ENCODE measurements around the gene GALNT9. TPM values are rescaled to one million over a fixed set of nuclear protein-coding genes. Genes with fewer than 3 reads are reported as not detected.

GALNT9 gene
- polyA plus RNA-seq, 1 of the 3 experiments (the other 2 are of a cell fraction) = not detected

DNA sequence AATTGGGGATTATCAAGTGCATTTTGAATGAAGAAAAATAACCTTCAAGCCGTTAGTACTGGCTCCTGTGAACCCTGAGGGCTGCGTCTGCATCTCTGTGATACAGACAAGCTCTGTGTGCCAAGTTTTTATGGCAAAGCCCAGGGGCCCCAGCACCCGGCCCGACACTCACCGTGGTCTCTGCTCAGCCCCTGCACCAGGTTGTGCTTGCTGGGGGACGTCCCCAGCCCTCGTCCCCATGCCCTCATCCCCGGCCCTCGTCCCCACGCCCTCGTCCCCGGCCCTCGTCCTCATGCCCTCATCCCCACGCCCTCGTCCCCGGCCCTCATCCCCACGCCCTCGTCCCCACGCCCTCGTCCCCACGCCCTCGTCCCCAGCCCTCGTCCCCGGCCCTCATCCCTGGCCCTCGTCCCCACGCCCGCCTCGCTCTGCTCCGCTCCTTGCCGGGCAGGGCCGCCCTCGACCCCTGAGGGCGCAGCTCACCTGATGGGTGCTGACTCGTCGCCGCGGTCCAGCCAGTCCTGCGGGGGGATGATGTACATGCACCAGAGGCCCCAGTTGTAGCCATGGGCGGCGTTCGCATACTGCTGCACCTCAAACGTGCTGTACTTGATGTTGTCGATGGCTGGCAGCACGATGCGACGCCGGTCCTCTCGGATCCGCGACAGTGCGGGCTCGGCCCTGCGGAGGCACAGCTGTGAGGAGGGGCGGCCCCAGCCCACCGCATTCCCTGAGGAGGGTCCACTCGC, 72.0 kb downstream of the GALNT9 start:
- POLR2A ChIA-PET = interaction anchor here (1.1 kb wide), 1 partner anchor 13 kb away, joined by 3 read pairs; no protein-coding TSS in a partner anchor
- Histone ChIP-seq H4K20me1 (ENCODE audit: insufficient read depth) (no peaks in the 10 kb centered on the region), H3K4me3 (ENCODE audit: low read depth in 2 of 2, low read length in 1 of 2) (no peak overlapping the region), H3K9ac (no peak overlapping the region), H3K27me3 (ENCODE audit: insufficient read depth) (peaks cover 72% of the 10 kb centered on the region), H3K4me1 (ENCODE audit: control insufficient read depth in 1 of 2, insufficient read depth in 2 of 2, low read depth in 1 of 2, low read length in 1 of 2) (peaks cover 0 to 3% of the 10 kb centered on the region in 2 experiments; a peak in 1 of 4 replicates), H3K9me3 (no peaks in the 10 kb centered on the region), H3F3A (replicated peaks; ENCODE audit: insufficient read depth) (no peaks in the 10 kb centered on the region), H3K4me2 (no peak overlapping the region), H3K27ac (ENCODE audit: low read depth in 2 of 2, low read length in 1 of 2) (no peak overlapping the region), H2AFZ (ENCODE audit: low read depth) (no peak overlapping the region), H3K79me2 (ENCODE audit: insufficient read depth) (no peaks in the 10 kb centered on the region), H3K9me2 (no peaks in the 10 kb centered on the region), H3K36me3 (replicated peaks in 1 of 2; ENCODE audit: control insufficient read depth in 1 of 2, insufficient read depth in 2 of 2, low read length in 1 of 2) (no peaks in the 10 kb centered on the region)
- 47% methylated on average over 28 of the region's 56 CpGs for WGBS (ENCODE audit: low lambda C conversion rate)
- no peak for DNase-seq
- no peak for TF ChIP-seq PBX3 (IDR thresholded peaks at IDR 0.05)
- TF ChIP-seq, protein P1, sequence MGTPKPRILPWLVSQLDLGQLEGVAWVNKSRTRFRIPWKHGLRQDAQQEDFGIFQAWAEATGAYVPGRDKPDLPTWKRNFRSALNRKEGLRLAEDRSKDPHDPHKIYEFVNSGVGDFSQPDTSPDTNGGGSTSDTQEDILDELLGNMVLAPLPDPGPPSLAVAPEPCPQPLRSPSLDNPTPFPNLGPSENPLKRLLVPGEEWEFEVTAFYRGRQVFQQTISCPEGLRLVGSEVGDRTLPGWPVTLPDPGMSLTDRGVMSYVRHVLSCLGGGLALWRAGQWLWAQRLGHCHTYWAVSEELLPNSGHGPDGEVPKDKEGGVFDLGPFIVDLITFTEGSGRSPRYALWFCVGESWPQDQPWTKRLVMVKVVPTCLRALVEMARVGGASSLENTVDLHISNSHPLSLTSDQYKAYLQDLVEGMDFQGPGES (IDR thresholded peaks at IDR 0.05; ENCODE audit: low read depth, low read length) = no peak
- TF ChIP-seq FOSL2 (IDR thresholded peaks at IDR 0.05; ENCODE audit: borderline replicate concordance, low read depth) = no peak
- no peak for TF ChIP-seq MEF2A (IDR thresholded peaks at IDR 0.05; ENCODE audit: borderline replicate concordance, low read depth)
- TF ChIP-seq NFIC (IDR thresholded peaks at IDR 0.05; ENCODE audit: borderline replicate concordance) = no peak
- TF ChIP-seq, protein P2, sequence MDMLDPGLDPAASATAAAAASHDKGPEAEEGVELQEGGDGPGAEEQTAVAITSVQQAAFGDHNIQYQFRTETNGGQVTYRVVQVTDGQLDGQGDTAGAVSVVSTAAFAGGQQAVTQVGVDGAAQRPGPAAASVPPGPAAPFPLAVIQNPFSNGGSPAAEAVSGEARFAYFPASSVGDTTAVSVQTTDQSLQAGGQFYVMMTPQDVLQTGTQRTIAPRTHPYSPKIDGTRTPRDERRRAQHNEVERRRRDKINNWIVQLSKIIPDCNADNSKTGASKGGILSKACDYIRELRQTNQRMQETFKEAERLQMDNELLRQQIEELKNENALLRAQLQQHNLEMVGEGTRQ (IDR thresholded peaks at IDR 0.05; ENCODE audit: borderline replicate concordance, low read depth, low read length) = no peak
- TF ChIP-seq GABPA (IDR thresholded peaks at IDR 0.05; ENCODE audit: low read depth) = no peak
- TF ChIP-seq, protein P3, sequence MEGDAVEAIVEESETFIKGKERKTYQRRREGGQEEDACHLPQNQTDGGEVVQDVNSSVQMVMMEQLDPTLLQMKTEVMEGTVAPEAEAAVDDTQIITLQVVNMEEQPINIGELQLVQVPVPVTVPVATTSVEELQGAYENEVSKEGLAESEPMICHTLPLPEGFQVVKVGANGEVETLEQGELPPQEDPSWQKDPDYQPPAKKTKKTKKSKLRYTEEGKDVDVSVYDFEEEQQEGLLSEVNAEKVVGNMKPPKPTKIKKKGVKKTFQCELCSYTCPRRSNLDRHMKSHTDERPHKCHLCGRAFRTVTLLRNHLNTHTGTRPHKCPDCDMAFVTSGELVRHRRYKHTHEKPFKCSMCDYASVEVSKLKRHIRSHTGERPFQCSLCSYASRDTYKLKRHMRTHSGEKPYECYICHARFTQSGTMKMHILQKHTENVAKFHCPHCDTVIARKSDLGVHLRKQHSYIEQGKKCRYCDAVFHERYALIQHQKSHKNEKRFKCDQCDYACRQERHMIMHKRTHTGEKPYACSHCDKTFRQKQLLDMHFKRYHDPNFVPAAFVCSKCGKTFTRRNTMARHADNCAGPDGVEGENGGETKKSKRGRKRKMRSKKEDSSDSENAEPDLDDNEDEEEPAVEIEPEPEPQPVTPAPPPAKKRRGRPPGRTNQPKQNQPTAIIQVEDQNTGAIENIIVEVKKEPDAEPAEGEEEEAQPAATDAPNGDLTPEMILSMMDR (IDR thresholded peaks at IDR 0.05) = no peak
- no peak for TF ChIP-seq MXI1 (IDR thresholded peaks at IDR 0.05; ENCODE audit: low read depth, low read length)
- no peak for TF ChIP-seq CHD2 (IDR thresholded peaks at IDR 0.05; ENCODE audit: low read length, partially characterized antibody)
- no peak for TF ChIP-seq TEAD4 (IDR thresholded peaks at IDR 0.05; ENCODE audit: borderline replicate concordance, insufficient read depth)
- TF ChIP-seq FOXM1 (IDR thresholded peaks at IDR 0.05; ENCODE audit: low read depth) = no peak
- no peak for TF ChIP-seq MAX (IDR thresholded peaks at IDR 0.05; ENCODE audit: low read depth)
- TF ChIP-seq ZBTB33 (IDR thresholded peaks at IDR 0.05; ENCODE audit: borderline replicate concordance, low read depth) = no peak
- TF ChIP-seq YY1 (IDR thresholded peaks at IDR 0.05; ENCODE audit: low read depth) = no peak
- TF ChIP-seq RFX5 (IDR thresholded peaks at IDR 0.05; ENCODE audit: low read length) = no peak
- no peak for TF ChIP-seq POLR2AphosphoS5 (IDR thresholded peaks at IDR 0.05; ENCODE audit: low read depth, low read length)
- TF ChIP-seq, protein P4, sequence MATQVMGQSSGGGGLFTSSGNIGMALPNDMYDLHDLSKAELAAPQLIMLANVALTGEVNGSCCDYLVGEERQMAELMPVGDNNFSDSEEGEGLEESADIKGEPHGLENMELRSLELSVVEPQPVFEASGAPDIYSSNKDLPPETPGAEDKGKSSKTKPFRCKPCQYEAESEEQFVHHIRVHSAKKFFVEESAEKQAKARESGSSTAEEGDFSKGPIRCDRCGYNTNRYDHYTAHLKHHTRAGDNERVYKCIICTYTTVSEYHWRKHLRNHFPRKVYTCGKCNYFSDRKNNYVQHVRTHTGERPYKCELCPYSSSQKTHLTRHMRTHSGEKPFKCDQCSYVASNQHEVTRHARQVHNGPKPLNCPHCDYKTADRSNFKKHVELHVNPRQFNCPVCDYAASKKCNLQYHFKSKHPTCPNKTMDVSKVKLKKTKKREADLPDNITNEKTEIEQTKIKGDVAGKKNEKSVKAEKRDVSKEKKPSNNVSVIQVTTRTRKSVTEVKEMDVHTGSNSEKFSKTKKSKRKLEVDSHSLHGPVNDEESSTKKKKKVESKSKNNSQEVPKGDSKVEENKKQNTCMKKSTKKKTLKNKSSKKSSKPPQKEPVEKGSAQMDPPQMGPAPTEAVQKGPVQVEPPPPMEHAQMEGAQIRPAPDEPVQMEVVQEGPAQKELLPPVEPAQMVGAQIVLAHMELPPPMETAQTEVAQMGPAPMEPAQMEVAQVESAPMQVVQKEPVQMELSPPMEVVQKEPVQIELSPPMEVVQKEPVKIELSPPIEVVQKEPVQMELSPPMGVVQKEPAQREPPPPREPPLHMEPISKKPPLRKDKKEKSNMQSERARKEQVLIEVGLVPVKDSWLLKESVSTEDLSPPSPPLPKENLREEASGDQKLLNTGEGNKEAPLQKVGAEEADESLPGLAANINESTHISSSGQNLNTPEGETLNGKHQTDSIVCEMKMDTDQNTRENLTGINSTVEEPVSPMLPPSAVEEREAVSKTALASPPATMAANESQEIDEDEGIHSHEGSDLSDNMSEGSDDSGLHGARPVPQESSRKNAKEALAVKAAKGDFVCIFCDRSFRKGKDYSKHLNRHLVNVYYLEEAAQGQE (IDR thresholded peaks at IDR 0.05; ENCODE audit: low read depth, low read length) = no peak
- TF ChIP-seq EP300 (IDR thresholded peaks at IDR 0.05; ENCODE audit: borderline replicate concordance in 1 of 2, low read depth in 1 of 2, low read length in 1 of 2) = no peak
- no peak for TF ChIP-seq RAD21 (IDR thresholded peaks at IDR 0.05; ENCODE audit: low read length)
- CTCF ChIA-PET = no interaction called here

Measured in SK-N-SH (cell line).